Fibroblast of mammary gland (primary cell): ENCODE results near the gene S100A13.

Source experiments
- DNase-seq: peaks from one replicate; pipeline ENCODE4 v3.0.0-alpha.2; 2010; ENCODE audit warnings: low read depth
- H3K4me3 ChIP-seq: 2 replicates; pipeline ENCODE4 v1.5.1; 2011; ENCODE audit warnings: low read depth, mild to moderate bottlenecking, low read length, moderate library complexity; ENCODE audit not compliant: control insufficient read depth
- TF ChIP-seq, protein P1 (sequence below): conservative IDR thresholded peaks from 2 replicates; pipeline ENCODE4 v1.5.1; 2011; ENCODE audit warnings: low read depth, low read length, inconsistent platforms; ENCODE audit not compliant: control insufficient read depth, insufficient read depth

S100A13 gene

DNA sequence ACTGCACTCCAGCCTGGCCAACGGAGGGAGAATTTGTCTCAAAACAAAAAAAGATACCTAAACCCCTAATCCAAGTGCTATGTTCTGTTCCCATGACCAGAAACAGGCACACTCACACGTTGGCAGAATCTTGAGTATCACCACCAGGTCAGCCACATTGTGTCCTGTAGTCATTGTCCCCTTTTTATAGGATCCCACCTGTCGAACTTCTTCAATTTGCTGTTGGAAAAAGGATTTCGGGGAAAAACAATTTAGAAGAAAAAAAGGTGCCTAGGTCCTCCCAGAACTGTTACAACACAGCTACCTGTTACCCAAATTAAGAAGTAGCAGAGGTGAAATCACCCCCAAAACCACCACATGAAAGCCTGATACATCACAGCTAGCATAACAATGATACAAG lies 40.1 kb upstream of the S100A13 start:
- no peak overlapping the region for H3K4me3 ChIP-seq
- TF ChIP-seq, protein P1, sequence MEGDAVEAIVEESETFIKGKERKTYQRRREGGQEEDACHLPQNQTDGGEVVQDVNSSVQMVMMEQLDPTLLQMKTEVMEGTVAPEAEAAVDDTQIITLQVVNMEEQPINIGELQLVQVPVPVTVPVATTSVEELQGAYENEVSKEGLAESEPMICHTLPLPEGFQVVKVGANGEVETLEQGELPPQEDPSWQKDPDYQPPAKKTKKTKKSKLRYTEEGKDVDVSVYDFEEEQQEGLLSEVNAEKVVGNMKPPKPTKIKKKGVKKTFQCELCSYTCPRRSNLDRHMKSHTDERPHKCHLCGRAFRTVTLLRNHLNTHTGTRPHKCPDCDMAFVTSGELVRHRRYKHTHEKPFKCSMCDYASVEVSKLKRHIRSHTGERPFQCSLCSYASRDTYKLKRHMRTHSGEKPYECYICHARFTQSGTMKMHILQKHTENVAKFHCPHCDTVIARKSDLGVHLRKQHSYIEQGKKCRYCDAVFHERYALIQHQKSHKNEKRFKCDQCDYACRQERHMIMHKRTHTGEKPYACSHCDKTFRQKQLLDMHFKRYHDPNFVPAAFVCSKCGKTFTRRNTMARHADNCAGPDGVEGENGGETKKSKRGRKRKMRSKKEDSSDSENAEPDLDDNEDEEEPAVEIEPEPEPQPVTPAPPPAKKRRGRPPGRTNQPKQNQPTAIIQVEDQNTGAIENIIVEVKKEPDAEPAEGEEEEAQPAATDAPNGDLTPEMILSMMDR: no peak
- no peak for DNase-seq

DNA sequence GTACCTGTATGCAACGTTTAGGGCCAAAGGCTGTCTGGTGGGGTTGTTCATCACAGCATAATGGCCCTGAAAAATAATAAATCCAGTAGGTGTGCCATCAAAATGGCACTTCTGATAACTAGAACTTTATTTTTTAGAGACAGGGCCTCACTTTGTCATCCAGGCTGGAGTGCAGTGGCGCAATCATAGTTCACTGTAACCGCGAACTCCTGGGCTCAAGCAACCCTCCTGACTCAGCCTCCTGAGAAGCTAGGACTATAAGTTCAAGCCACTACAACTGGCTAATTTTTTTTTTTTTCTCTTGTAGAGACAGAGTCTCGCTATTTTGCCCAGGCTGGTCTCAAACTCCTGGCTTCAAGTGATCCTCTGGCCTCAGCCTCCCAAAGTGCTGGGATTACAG lies 35.9 kb upstream of the S100A13 start:
- no peak overlapping the region for H3K4me3 ChIP-seq
- DNase-seq: peak; percentile 79
- TF ChIP-seq, protein P1: no peak

DNA sequence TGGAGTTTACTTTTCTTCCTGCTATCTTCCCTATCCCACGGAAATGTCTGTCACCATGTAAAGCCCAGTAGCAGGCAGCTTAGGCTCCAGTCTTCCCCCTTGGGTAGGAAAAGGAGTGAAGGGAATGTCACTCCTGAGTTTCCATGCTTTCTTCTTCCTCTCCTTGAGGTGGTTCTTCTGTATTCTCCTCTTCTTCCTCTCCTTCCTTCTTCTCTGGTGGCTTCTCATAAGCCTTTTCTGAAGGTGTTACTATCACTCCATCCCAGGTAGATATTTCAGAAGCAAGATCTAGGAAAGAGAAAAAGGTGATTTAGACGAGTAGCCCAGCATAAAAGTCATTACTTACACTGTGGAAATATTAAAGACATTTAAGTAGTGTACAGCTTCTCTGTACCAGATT lies 35.0 kb upstream of the S100A13 start:
- TF ChIP-seq, protein P1: no peak
- H3K4me3 ChIP-seq: no peak overlapping the region
- no peak for DNase-seq

DNA sequence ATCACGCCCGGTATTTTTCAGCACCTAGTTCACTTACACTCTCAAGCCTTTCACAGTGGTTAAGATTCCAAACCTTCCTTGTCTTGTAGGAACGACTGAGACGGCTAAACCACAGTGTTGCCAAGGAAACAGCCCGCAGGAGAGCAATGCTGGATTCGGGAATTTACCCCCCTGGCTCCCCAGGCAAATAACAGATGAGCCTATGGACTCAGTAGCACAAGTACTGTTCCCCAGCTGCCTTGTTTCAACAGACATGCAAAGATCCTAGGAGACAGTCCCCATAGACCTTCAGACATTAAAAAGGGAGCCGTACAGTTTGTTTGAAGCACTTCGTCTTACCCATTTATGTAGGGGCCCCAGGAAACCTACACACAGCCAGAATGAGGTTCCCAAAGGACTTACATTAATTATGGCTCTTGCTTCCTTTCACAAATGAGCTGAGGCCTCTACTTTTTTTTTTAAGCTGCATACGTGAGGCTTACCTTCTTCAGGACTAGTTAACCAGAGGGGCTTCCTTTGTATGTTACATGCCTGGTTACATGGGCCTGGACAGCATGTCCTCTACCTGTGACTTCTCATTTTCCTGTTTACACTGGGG lies 33.9 kb upstream of the S100A13 start:
- TF ChIP-seq, protein P1: no peak
- no peak for DNase-seq
- no peak overlapping the region for H3K4me3 ChIP-seq

DNA sequence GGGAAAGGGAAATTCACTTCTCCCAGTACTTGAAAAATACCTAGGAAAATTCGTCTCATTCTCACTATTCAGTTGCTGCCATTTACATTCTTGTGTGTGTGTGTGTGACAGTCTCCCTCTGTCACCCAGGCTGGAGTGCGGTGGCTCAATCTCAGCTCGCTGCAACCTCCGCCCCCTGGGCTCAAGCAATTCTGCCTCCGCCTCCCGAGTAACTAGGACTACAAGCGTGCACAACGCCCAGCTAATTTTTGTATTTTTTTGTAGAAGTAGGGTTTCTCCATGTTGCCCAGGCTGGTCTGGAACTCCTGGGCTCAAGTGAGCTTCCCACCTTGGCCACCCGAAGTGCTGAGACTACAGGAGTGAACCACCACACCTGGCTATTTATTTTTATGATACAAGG lies 32.4 kb upstream of the S100A13 start:
- H3K4me3 ChIP-seq: peak overlapping the region; percentile 90
- TF ChIP-seq, protein P1: no peak
- DNase-seq: no peak

DNA sequence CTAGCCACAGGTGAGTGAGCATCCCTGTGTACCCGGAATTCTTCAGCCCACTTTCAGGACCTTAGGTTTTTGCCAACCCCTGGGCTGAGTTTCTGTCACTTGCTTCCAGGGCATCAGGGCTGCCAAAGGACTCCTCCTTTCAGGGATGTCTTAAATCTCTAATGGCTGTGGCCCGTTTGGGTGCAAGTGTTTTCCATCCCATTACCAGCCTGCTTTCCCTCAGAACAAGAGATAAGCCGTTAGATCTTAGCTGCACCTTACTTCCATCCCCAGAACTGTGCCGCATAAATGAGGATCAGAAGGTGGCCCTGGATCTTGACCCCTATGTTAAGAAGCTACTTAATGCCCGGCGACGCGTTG lies 31.9 kb upstream of the S100A13 start:
- DNase-seq: no peak
- TF ChIP-seq, protein P1: no peak
- H3K4me3 ChIP-seq: peak overlapping the region; percentile 90

DNA sequence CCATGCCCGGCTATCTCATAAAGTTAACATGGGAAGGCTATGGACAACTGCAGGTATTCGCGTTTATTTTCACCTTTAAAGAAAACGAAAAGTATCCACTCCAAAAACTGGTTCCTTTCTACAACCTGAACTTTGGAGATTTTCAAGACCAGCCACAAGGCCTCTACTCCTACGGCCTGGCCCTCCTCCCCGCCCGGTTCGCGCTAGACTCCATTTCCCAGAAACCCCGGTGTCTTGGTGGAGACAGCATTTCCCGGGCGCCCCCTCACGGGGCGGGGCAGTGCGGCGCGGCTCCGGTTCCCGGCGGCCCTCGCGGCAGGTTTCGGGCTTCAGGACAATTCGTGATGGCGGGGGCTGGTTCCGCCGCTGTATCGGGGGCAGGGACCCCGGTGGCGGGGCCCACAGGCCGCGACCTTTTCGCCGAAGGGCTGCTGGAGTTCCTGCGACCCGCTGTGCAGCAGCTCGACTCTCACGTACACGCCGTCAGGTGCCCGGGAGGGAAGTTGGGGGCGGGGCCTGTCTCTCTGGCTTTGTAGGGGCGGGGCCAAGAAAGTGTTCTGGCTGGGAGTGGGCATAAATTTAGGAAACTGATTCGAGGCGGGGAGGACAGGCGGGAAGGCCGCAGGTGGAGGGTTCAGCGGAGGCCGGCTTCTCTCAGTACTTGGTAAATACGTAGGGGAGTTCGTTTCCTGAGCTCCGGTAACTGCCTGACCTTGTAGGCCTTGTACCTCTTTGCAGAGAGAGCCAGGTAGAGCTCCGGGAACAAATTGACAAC lies 31.3 kb upstream of the S100A13 start, which contains the start of gene SNAPIN:
TSS of gene SNAPIN (plus strand) at position 304 of the 775 bp plus-strand sequence. CDS start at position 345, 41 bp downstream.
- peak; percentile 82 for DNase-seq
- peak within 1 kb of the TSS; percentile 90 for H3K4me3 ChIP-seq
- TF ChIP-seq, protein P1: no peak
